Astrocyte of the hippocampus (primary cell): ENCODE measurements around the gene GUCY1A1.

Source experiments
- DNase-seq: peaks from one replicate; pipeline ENCODE4 v3.0.0; 2011; ENCODE audit warnings: low read depth, low spot score

GUCY1A1 gene

DNA sequence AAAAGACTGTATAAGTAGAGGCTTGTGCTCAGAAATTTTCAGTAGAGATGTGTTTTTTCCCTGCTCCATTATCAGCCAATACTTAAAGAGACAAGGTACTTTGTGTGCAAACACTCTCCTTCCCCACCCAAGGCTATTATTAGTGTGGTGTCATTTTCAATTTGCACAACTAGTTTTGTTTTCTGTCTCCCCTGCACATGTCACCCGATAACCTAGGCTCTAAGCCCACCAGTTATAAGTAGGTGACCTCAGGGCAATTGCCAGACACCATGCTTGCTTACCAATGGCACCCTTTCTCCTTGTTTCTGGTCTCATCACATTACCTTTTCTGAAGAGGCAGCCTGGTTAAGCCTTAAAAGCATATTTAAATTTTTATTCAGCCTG, 8.0 kb upstream of the GUCY1A1 start:
- no peak for DNase-seq

DNA sequence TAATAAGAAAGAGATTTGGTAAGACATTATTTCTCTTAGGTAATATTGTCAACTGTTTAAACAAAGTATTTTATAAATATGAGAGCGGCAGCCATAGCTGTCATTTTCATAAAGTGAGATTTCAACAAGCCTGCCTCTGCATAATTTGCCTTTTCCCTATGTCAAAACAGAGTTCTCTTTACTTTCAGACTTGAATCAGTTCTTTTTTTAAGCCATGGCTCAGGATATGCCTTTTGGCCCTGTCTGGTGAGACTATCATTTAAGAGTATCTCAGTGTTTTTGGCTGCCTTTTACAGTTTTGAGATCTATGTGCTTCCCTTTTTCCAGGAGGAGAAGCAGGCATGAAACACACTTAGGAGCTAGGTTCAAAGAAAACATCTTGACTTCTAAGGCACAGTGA, 7.5 kb upstream of the GUCY1A1 start:
- DNase-seq, result no peak

DNA sequence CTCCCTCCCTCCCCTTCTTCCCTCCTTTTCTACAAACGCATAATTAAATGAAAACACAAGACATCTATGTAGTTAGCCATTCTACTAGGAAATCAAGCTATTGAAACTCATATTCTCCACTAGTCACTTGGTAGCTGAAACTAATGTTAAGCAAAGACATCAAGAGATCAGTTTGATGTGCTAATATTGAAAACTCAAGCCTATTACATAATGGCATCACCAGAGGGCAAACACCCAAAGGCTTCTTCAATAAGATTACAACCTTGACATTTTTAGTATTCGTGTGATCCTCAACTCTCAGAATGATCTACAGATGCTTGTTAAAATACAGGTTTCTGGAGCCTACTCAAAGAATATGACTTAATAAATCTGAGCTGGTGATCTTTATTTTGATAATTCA, 6.2 kb upstream of the GUCY1A1 start:
- no peak for DNase-seq

DNA sequence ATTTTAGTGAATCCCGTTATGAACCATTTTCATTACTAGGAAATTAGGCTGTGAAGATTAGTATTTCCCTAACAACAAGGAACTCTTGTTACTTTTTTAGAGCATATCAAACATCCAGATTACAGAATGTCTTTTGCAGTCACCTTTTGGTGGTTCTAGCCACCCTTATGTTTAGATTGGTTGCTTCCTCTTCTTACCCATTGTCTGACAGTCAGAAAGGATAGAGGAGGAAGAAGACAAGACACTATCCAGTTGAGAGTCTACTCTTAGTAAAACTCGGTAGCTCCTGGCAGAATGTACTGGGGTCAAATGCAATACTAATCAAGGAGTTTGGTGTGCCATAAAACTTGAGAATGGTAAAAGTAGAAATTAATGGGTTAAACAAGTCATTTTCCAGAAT, 1.6 kb upstream of the GUCY1A1 start:
- DNase-seq, result no peak

DNA sequence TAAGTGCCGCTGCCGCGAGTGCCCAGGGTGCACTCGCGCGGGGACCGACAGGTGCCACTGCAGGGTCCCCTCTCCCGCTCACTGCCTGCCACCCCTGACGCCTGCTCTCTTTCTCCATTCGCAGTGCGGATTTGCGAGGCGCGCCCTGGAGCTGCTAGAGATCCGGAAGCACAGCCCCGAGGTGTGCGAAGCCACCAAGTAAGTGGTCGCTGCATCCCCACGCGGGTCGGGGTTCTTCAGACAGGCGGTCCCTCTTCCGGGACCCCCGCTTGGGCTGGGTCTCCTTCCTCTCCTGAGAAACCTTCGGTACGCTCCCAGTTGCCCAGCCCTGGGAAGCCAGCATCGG, 547 bp downstream of the GUCY1A1 start:
- DNase-seq, result no peak

DNA sequence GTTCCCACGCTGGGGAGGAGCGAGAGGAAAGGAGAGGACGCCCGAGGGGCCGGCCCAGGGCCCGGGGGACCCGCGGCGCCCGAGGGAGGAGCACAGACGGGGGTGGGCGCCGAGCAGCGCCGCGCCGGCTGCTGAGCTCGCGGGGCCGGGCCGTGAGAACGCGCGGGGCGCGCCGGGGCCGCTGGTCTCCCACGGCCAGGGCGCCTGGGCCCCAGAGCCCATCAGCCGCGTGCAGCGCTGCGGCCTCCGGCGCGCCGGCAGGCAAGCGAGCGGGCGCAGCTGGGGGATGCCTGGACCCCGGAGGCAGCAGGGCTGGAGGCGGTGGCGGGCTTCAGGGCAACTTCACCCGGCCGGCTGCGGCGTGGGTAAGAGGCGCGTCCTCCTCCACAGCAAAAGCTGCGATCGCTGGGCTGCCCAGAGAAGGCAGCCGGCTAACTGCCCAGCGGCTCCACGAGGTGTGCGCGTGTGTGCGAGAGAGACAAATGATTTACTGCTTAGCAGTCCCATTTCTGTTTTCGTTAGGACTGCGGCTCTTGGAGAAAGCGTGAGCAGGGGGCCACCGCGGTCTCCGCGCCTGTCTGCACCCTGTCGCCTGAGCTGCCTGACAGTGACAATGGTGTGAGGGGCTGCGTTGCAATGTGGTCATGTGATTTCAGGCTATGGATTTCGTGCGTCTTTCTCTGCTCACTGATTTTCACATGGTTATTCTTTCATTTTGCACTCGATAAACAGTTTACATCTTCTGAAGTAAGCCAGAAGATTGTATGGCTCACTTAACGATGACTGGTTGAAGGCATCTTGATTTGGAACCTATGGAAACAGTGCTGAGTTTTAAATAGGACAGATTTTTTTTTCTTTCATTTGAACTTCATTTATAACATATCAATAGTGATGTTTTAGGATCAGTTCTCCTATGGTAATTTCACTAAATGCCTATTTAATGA, 1.2 kb downstream of the GUCY1A1 start:
- peak; percentile 60 for DNase-seq

DNA sequence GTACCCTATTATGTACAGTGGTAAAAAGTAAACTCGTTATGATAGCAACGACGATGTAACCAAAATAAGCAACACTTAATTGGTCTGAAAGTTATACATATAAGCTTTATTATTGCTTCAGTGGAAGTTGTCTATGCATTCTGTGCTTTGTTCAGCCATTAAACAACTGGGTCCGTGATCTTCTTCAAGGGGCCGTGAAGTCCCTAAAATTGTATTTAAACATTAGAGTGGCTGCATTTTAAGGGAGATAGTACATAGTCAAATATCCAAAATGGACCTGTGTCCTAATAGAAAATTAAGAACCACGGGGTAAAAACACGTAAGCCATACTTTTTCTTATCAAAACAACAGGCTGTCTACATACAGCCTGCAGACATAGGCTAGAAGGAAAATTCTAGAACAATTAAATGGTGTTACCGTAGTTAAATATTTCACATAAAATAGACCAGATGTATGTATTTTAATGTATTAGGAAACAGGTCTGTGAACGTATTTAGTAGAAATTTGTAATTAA, 2.1 kb downstream of the GUCY1A1 start:
- no peak for DNase-seq

DNA sequence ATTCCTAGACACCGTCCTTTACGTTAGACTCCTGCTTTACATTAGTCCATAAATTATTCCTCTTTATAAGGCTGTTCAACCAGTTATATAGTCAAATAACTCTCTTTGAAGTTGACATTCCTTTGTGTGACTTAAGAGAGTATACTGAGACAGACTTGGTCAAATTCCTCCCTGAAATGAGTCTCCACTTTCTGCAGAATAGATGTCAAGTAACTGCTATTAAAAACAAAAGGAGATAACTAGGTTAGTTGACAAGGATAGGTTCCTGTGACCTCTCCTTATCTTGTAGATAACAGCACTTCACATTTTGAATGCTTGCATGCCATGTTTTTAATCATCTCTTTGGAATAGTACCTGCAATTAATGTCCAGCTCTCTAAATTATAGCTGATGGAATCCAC, 5.7 kb downstream of the GUCY1A1 start:
- DNase-seq, result no peak

DNA sequence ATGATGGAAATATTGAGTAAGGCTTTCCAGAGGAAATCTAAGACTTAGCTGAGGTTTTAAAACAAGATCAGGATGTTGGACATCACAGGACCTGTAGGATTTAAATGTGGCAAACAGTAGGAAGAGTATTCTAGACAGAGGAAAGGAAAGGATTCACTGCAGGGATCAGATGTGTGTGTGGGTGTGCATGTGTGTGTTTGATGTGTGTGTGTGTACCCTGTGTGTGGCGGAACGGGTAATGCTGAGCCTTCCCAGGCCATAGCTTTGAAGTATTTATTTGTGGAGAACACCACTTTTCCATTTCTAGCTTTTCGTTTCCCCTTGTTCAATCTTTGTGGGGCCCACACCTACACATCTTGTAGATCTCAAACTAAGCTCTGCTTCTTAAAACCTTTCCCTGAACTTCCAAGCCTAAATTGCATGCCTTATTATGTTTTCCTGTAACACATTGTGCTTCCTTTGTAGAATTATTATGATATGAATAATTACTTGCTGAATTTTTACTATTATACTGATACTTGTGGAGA, 6.9 kb downstream of the GUCY1A1 start:
- DNase-seq, result no peak

DNA sequence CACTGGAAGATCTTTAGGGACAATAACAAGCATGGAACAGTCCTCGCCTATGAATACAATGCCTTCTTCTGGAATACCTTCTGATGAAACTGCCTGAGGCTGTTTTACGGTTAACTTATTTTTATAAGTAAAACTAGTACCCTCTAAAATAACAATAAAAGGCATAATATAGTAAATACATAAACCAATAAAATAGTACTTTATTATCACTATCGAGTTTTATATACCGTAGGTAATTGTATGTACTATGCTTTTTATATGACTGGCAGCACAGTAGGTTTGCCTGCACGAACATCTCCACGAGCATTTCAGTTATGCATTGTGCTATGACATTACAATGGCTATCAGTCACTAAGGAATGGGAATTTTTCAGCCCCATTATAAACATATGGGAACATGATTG, 8.0 kb downstream of the GUCY1A1 start:
- no peak for DNase-seq

DNA sequence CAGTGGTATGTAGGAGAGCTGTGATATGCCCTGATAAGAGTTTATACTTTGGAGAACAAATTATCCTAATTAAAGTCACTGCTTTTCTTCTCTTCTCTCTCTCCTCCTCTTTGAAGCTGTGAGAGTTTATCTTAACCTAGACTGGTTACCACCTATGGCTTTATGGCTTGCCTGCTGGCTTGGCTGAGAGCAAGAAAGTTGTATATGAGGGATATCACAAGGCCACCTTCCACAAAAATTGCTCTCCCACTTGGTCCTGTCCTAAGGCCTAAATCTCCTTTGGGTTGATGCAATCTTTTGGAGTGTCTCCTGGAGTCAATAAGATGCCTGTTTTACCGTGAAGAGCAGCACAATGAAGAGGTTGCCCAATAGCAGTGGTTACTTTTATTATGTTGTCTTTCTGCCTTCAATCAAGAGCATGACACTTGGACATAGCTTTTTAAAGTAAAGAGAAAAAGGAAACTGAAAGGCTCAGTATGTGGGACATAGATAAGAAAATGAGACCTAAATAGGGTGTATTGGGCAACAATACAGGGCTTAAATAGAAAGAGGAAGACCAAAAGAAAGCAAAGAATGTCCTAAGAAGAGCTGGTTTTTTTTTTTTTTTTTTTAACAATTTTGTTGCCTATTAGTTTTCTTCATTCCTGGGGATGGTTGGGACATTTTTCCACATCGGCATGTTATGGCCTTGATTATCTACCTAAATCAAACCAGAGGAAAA, 9.2 kb downstream of the GUCY1A1 start:
- no peak for DNase-seq

DNA sequence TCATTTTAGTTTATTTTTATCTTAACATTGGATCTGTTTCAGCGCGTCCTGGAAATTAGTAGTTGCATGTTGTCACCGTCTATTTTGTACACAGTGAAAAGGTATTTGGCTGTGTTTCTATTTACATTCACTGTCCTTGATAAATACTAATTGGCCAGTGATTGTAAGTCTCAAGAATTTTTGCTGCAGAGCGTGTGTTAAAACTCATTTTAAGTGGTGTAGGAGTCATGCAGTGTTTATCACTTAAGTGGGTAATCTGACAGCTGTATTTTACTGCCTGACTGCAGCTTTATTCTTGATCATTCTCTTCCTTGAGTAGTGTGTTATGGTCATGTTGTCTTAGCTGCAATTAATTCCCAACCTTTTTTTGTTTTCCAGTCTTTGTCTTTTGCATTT, 9.8 kb downstream of the GUCY1A1 start:
- peak; percentile 12 for DNase-seq

DNA sequence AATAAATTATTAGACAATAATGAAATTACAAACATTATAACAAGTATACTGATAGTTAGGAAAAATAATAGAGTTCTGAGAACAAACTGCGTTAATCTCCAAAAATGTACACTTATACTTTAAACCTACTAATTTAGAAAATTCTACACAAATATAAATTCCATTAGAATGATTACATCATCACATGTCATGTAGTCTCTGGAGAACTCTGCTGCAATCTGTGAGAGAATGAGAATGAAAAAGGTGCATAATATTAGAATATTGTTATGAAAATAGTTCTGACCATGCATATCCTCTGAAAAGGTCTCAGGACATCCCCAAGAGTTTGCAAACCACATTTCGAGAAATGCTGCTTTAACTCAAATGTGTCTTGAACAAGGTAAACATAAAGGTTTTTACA, 11.4 kb downstream of the GUCY1A1 start:
- DNase-seq, result no peak

DNA sequence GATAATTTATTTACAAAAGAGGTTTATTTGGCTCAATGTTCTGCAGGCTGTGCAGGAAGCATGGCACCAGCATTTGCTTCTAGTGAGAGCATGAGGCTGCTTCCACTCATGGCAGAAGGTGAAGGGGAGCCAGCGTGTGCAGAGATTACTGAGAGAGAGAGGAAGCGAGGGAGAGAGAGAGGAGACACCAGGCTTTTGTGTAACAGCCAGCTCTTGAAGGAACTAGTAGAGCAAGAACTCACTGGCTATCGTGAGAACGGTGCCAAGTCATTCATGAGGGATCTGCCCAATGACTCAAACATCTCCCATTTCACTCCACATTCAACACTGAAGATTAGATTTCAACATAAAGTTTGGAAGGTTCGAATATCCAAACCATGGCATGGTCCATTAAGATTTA, 12.7 kb downstream of the GUCY1A1 start:
- DNase-seq, result no peak

DNA sequence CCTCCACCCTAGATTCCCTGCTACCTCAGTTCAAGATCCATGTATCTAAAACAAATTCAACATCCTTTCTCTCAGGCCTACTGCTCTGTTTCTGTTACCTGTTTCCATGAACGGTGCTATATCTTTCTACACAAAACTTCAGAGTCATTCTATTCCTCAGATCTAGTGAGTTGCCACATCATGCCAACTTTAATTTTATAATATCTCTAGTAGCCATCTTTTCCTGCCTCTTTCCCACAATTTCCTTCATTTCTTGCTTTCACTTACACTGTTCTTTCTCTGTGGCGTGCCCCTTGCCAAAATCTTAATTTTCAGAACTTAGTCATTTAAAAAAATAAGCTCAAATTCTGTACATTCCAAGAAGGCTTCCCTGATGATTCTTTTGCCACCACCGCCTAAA, 15.2 kb downstream of the GUCY1A1 start:
- peak; percentile 30 for DNase-seq

DNA sequence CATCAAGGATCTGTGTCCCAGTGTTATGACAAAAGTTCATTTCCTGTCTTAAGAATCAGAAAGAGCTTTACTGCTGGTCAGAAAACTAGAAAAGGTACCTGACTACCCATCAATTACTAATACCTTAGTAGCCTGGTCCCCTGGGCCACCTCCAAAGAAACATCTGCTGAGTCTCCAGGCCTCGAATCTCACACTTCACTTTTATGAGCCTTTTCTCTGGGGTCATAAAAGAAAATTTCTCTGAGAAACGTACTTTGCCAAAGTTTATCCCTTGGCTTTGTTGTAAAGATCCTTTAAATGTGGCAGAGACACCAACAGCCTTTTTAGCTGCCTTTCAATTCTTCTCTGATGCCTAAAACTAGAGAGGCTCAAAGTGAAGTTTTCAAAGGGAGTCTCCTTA, 17.8 kb downstream of the GUCY1A1 start:
- DNase-seq, result no peak

DNA sequence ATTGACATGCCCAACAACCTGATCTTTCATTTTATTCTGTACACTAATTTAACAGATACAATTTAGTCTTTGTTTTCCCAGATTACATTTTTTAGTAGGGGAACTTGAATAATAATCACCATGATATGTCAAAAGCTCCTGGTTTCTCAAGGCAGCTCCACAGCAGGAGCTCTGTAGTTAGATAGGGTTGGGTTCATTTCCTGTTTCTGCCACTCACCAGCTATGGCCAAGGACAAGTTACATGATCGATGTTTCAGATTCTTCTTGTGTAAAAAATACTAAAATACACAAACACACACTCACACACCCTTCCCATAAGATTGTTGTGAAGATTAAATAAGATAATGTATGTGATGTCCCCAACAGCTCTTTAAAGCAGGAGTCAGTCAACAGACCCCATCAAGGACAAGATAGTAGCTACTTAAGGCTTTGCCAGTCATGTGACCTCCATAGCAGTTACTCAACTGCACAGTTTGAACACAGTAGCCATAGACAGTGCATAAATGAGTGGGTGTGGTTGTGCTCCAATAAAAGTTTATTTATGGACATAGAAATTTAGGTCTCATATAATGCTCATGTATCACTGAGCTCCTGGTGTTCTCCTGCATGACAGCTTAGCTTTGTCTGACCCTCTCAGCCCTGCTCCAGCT, 18.4 kb downstream of the GUCY1A1 start:
- DNase-seq, result no peak

DNA sequence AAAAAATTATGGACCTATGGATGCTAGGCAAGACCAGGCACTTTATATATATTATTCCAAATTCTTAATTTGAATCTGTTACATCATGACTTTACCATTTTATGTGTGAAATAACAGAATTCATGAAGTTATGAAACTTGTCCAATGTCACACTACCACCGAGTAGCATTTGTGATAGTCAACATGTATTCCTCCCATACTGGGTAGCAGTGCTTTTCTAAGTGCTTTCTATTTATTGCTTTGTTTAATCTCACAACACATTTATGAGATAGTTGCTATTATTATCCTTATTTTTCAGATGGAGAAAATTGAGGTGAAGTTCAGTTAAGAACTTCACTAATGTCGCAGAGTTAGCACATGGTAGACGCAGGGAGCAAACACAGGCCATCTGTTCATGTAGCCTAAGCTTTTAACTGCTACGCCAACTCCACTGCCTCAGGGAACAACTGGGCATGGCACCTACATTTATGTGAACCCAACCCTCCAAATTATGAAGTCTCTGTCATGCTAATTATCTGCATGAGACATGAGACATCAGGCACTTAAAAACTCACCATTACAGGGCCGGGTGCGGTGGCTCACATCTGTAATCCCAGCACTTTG, 20.8 kb downstream of the GUCY1A1 start:
- DNase-seq, result no peak

DNA sequence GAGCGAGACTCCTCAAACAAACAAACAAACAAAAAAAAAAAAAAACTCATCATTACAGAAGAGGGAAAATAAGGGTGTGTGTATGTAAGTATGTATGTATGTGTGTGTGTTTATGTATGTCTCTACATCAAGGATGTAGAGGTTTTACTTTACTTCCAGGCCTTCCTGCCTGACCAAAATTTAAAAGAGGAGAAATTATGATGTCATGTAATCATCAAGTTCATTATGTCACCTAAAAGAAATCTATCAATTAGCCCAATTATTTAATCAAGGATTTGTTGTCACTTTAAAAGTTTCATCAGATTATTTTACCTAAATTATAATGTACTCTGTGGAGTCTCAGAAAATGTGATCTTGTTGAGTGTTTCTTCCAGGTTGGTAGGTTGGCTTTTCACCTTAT, 21.6 kb downstream of the GUCY1A1 start:
- no peak for DNase-seq

DNA sequence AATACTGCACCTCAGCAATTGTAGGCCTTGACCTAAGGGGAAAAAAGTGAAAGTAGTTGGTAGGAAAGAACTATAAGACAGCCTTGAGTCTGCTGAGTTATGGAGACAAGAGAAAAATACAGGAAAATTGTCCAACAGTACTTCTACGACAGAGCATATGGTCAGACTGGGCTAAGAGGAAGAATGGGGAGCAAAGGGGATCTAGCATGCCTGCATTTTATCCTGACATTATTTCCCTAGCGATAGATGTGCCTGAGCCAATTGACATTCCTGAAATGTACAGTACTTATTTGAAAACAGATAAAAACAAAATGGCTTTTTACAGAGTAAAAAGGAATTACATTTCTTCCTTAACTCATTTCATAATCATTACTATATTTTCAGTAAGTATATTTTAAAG, 22.2 kb downstream of the GUCY1A1 start:
- DNase-seq, result no peak

DNA sequence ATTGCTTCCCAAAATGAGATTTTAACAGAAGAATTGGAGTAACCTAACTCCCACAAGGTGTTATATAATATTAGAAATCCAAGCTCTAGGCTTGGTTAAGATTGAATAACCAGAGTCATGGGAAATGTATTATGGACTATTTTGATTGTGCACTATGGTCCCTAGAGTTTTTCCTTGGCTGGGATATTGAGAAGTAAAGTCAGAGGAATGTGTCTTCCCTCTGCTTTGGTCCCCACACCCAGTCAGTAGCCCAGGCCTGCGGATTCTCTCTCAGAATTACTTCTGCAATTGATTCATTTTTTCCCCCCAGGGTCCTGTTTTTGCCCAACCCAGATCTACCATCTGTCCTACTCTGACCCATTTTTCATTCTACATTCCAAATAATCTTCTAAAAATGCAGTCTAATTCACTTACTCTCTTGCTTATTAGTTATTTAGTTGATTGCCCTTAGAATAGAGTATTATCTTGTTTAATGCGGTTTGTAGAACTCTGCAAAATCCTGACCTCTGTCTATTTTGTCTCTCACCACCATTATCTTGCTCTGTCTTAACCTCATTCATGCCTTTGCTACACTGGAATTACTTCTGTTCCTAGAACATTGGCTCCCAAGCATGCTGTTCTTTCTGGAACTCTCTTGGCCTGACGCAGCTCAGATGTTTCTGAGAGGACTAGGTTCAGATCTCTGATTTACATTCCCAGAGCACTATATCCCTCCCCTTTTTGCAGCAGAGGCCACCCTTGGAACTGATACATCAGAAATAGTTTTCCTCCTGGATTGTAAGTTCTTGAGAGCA, 23.6 kb downstream of the GUCY1A1 start:
- no peak for DNase-seq
